Loucy (cell line): ENCODE results near the gene ARAP3.

Experiments used
- CTCF ChIP-seq: fragments of 200-600 bp; sonication (generic); conservative IDR thresholded peaks from 2 replicates; pipeline ENCODE4 v1.5.1; 2014; ENCODE audit warnings: mild to moderate bottlenecking, antibody characterized with exemption, low read length
- EZH2phosphoT487 ChIP-seq: fragments of 200-600 bp; IDR thresholded peaks from 2 replicates; pipeline ENCODE4 v1.6.1; 2018; ENCODE audit warnings: antibody characterized with exemption, mild to moderate bottlenecking, moderate library complexity, borderline replicate concordance

GRCh38 chr5:141623186-141623585, 58.8 kb downstream of the ARAP3 start:
- TF ChIP-seq CTCF (no peak), EZH2phosphoT487 (no peak)
